Measurements from ENCODE around the gene MATCAP1. TPM values are rescaled to one million over a fixed set of nuclear protein-coding genes. Genes with fewer than 3 reads are reported as not detected.

The MATCAP1 gene
- total and polyA plus RNA-seq, 2 of the 13 experiments (the other 11 are each of a cell fraction or from before 2014, with no cell fraction given) = 11.2 to 24.5 TPM

DNA sequence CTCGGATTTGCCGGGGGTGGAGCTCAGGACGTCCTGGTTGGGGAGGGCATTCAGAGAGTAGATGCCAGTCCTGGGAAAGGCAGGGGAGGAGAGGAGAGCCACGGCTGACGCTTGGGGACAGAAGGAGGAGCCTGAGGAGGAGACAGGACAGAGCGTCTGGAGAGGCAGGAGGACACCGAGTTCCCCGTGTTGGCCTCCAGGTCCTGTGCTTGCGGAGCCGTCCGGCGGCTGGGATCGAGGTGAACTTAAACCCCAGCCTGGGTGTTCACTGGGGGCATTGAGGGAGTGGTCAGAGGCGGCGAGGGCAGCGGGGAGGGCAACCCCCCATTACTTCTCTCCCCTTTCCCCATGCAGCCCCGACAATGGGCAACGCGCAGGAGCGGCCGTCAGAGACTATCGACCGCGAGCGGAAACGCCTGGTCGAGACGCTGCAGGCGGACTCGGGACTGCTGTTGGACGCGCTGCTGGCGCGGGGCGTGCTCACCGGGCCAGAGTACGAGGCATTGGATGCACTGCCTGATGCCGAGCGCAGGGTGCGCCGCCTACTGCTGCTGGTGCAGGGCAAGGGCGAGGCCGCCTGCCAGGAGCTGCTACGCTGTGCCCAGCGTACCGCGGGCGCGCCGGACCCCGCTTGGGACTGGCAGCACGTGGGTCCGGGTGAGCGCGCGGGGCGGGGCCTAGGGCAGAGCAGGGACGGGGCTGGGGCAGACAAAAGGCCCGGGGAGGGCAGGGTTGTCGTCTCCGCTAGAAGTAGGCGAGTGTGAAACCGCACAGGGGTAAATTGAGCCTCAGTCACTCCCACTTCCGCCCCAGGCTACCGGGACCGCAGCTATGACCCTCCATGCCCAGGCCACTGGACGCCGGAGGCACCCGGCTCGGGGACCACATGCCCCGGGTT is 9.7 kb downstream of the MATCAP1 start (continued):
- TF ChIP-seq ZEB1 (IDR thresholded peaks at IDR 0.05; ENCODE audit: insufficient replicate concordance, low read depth) (no peak), ZFAT (CRISPR knock-in tag; conservative IDR thresholded peaks at IDR 0.05) (no peak), RBM39 (IDR thresholded peaks at IDR 0.05; ENCODE audit: low read depth, low read length, poor library complexity, severe bottlenecking) (peak; percentile 78), ZNF703 (CRISPR knock-in tag; IDR thresholded peaks at IDR 0.05; ENCODE audit: borderline replicate concordance) (no peak; the same call in 1 of the 2 replicates), CENPT (CRISPR knock-in tag; IDR thresholded peaks at IDR 0.05; ENCODE audit: low read depth) (peak; percentile 98), CHD2 (IDR thresholded peaks at IDR 0.05; ENCODE audit: low read depth, low read length) (0 out of 2 replicates have a peak, but pooled peaks have one; percentile 34), ZNF563 (CRISPR knock-in tag; IDR thresholded peaks at IDR 0.05) (peak; percentile 73; the same call in 1 of the 2 replicates), MTA1 (CRISPR knock-in tag; IDR thresholded peaks at IDR 0.05; ENCODE audit: borderline replicate concordance) (peak; percentile 97; the same call in 1 of the 2 replicates), ZNF530 (CRISPR knock-in tag; IDR thresholded peaks at IDR 0.05; ENCODE audit: low read depth) (no peak; the same call in 1 of the 2 replicates), ELF1 (CRISPR knock-in tag; IDR thresholded peaks at IDR 0.05) (peak; percentile 70), SOX6 (IDR thresholded peaks at IDR 0.05) (no peak), SOX6 (CRISPR knock-in tag; IDR thresholded peaks at IDR 0.05) (peak; percentile 74), ZFP36L1 (CRISPR knock-in tag; IDR thresholded peaks at IDR 0.05) (0 out of 2 replicates have a peak, but pooled peaks have one; percentile 65), ZSCAN30 (CRISPR knock-in tag; IDR thresholded peaks at IDR 0.05) (no peak), SRSF4 (IDR thresholded peaks at IDR 0.05; ENCODE audit: low read depth, low read length, poor library complexity, severe bottlenecking) (no peak), ZNF331 (CRISPR knock-in tag; IDR thresholded peaks at IDR 0.05) (peak; percentile 94)
- TF ChIP-seq, protein P1, sequence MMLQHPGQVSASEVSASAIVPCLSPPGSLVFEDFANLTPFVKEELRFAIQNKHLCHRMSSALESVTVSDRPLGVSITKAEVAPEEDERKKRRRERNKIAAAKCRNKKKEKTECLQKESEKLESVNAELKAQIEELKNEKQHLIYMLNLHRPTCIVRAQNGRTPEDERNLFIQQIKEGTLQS (CRISPR knock-in tag; IDR thresholded peaks at IDR 0.05) = no peak
- TF ChIP-seq, protein P2, sequence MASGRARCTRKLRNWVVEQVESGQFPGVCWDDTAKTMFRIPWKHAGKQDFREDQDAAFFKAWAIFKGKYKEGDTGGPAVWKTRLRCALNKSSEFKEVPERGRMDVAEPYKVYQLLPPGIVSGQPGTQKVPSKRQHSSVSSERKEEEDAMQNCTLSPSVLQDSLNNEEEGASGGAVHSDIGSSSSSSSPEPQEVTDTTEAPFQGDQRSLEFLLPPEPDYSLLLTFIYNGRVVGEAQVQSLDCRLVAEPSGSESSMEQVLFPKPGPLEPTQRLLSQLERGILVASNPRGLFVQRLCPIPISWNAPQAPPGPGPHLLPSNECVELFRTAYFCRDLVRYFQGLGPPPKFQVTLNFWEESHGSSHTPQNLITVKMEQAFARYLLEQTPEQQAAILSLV (CRISPR knock-in tag; IDR thresholded peaks at IDR 0.05; ENCODE audit: borderline replicate concordance) = peak; percentile 81; the same call in 1 of the 2 replicates
- TF ChIP-seq, protein P3, sequence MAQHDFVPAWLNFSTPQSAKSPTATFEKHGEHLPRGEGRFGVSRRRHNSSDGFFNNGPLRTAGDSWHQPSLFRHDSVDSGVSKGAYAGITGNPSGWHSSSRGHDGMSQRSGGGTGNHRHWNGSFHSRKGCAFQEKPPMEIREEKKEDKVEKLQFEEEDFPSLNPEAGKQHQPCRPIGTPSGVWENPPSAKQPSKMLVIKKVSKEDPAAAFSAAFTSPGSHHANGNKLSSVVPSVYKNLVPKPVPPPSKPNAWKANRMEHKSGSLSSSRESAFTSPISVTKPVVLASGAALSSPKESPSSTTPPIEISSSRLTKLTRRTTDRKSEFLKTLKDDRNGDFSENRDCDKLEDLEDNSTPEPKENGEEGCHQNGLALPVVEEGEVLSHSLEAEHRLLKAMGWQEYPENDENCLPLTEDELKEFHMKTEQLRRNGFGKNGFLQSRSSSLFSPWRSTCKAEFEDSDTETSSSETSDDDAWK (CRISPR knock-in tag; IDR thresholded peaks at IDR 0.05) = no peak
- TF ChIP-seq, protein P4, sequence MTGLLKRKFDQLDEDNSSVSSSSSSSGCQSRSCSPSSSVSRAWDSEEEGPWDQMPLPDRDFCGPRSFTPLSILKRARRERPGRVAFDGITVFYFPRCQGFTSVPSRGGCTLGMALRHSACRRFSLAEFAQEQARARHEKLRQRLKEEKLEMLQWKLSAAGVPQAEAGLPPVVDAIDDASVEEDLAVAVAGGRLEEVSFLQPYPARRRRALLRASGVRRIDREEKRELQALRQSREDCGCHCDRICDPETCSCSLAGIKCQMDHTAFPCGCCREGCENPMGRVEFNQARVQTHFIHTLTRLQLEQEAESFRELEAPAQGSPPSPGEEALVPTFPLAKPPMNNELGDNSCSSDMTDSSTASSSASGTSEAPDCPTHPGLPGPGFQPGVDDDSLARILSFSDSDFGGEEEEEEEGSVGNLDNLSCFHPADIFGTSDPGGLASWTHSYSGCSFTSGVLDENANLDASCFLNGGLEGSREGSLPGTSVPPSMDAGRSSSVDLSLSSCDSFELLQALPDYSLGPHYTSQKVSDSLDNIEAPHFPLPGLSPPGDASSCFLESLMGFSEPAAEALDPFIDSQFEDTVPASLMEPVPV (CRISPR knock-in tag; IDR thresholded peaks at IDR 0.05) = peak; percentile 88; the same call in 1 of the 2 replicates

Measured in HepG2 (cell line).